GM15510 (cell line): Measurements from ENCODE around the gene GRID2.

Source experiments
- POLR2A ChIP-seq: IDR thresholded peaks from 3 replicates; pipeline ENCODE4 v1.6.1; 2011; ENCODE audit warnings: borderline replicate concordance; ENCODE audit not compliant: insufficient read length; ENCODE audit errors: extremely low read depth

The GRID2 gene

DNA sequence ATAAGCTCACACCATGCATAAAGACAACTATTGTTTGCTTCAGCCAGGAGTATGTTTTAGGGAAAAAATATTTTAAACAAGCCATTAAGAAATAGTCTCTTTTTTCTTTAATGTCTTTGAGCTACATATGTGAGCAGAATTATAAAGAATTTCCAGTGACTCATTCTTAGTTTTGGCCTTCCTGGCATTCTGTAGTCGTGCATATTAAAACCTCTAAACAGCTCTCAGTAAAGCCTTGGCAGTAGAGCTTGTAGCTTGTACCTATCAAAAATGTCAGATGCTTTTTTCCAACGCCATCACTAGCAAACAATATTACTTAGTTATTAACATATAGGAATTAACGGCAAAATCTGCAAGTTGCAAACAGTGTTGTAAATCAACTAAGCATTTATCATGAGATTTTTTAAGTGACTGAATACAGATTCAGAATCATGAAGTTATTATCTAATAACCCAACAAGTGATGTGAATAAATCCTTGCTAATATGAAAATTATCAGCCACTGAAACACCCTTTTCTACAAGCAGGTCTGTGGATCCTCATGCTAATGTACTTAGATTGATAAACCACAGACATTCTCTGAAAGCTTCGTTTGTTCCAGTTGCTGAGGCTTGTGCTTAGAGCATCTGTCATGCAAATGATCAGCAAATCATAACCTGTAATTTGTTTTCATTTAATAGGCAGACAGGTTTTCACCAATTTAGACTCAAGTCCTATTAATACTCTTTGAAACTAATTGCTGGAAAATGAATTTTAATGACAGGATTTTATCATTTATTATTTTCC, 1112.8 kb downstream of the GRID2 start:
- TF ChIP-seq POLR2A: no peak

DNA sequence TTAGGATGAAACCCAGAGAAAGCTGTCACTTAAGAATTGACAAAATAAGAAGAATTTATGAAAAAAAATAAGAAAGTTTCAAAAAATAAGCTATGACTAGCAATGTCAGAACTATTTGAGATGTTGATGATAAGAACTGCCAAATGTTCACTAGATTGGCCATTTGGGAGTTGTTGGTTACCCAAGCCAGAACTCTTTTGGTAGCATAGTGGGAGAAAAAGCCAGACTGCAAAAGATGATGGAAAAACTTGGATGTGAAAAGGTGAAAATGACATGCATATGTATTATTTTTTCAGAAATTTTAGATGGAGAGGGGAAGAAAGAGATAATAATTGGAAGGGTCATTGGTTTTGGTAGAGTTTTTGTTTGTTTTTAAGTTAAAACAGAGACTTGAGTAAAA, 1127.6 kb downstream of the GRID2 start:
- no peak for TF ChIP-seq POLR2A

DNA sequence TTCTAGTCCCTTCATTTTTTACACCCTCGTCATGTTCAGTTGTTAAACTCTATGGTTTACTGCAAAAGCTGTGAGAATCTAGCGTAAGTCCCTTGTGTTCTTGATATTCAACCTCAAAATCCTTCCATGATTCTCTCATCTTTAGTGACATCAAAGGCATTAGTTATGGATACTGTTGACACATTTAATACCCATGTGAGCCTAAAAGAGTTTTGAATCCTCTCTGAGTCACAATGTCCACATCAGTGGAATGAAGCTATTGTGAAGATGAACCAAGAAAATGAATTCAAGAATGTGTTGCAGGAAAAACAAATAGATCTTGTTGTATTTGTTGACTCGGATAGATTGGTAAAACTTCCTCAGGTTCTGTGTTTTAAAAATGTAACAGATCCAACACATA, 1130.1 kb downstream of the GRID2 start:
- no peak for TF ChIP-seq POLR2A

GRCh38 chr4:93436000-93436626, 1132.3 kb downstream of the GRID2 start:
- TF ChIP-seq POLR2A: no peak

DNA sequence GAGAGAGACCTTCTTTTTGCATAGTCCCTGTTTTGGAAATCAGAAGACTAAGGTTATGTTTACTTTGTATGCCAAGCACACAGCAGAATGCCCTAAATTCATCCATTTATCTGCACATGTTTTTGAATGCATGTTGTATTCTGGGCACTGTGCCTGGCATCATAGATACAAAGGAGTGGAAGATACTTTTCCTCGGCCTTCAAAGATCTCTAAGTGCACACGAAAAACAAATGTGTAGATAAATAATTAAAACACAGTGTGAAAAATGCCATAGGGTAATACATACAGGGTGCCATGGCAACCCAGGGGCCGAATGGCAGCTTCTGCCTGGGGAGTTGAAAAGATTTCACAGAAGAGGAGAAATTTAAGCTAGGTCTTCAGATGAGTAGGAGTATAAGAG, 1134.2 kb downstream of the GRID2 start:
- TF ChIP-seq POLR2A: no peak

GRCh38 chr4:93444860-93445259, 1141.1 kb downstream of the GRID2 start:
- TF ChIP-seq POLR2A: no peak

DNA sequence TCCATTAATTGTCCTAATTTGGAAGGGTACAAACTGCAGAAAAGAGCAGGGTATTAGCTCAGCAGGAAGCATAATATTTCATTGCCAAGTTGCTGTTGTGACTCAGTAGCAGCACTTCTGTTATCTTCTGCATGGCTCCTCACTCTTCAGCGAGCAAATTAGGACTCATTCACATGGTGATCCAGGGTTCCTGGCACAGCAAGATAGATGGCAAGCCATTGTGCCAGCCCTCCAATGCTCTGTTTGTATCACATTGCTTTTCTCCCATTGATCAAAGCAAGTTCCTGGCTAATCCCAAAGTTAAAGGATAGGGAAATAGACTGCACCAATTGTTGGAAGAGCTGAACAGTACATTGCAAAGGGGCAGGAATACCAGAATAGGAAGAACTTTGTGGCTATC, 1142.3 kb downstream of the GRID2 start:
- no peak for TF ChIP-seq POLR2A

DNA sequence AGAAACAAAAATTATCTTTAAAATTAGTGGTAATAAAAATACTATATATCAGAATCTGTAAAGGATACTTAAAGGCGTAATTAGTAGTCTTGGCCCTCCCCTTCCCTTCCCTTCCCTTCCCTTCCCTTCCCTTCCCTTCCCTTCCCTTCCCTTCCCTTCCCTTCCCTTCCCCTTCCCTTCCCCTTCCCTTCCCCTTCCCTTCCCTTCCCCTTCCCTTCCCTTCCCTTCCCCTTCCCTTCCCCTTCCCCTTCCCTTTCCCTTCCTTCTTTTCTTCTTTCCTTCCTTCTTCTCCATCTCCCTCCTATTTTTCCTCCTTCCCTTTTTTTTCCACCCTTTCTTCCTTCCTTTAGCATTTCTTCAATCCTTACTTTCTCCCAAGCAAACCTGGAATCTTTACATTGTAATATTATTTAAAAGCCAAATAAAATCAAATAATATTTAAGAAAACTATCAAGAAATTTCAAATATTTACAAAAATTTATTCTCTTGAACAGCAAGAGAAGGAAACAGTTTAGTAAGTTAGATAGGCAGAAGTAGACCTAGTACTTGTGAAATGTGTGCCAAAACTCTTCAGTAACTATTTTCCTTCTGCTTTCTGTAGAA, 1145.0 kb downstream of the GRID2 start:
- no peak for TF ChIP-seq POLR2A

DNA sequence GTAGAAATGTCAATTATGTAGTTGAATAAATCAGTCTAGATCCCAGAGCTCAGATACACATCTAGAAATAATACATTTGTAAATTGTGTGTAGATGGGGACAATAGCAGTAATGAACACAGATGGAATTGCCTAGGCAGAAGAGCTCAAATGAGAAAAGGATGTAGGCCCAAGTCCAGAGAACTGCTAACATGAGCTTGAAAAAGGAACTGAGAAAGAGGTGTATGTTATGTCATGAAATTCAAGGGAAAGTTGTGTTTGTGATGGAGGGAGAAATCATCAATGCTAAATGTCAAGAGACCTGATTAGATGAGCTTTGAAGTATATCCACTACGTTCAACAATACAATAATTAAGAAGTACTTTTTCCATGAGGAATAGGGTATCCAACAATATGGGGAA, 1148.2 kb downstream of the GRID2 start:
- TF ChIP-seq POLR2A: no peak

DNA sequence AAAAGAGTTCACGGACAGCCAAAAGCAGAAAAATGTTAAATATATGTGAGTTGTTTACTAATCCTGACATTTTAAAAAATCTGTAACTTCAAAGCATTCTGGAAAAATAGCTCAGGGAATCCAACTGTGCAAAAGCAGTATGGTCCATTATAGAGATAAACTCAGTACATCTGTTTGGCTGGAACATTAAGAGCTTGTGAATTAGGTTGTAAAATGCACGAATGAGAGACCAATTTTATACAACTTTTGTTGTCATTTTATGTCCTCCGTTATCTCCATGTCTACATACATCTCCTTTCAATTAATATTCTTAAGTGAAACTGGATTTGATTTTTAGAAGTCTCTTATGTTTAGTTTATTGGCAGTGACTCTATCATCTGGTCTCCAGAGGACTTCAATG, 1157.8 kb downstream of the GRID2 start:
- no peak for TF ChIP-seq POLR2A

- no peak for TF ChIP-seq POLR2A
Measured at GRCh38 chr4:93466446-93466845, 1162.7 kb downstream of the GRID2 start.

DNA sequence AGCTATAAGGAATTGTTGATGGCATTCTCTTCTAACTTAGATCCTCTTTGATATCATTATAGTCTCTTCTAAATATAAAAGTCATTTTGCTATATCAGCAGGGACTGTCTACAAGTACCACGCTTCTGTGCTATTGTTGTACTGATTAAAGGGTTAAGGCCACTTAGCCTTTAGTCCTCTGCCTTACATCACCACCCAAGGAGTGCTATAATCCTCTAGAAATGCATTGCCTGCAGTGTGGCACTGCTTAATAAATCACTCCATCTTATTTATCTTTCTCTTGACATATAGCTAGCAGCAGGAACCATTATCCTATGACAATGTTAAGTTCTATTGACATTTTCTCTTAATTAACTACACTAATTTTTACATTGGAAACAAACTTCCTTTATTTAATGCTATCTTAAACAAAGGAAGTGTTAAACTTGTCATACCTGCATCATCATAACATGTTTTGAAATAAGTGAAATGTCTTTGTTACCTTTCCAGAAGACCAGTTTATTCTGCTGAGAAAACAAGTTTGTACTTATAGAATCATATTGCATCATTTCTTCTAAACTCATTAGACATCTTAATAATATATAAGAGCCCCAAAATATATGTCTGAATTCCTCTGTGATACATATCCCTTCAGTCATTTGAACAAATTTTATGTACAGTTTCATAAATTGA, 1163.9 kb downstream of the GRID2 start:
- no peak for TF ChIP-seq POLR2A

DNA sequence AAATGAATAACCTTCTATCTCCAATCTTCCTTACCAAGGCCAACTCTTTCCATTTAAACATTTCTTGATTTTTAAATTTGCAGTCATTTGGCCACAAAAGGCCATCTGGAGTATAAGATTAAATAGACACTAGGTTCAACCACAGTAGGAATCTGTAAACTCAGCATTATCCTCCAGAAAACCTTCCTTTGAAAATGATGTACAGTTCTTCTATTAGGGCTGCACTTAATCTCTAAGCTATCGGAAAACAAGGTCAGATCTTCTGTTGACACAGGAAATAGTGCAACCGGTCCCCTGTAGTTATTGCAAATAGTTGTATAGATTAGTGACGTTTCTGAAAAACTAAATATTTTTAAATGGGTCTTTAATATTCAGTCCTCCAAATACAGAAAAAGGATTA, 1165.8 kb downstream of the GRID2 start:
- TF ChIP-seq POLR2A: no peak

DNA sequence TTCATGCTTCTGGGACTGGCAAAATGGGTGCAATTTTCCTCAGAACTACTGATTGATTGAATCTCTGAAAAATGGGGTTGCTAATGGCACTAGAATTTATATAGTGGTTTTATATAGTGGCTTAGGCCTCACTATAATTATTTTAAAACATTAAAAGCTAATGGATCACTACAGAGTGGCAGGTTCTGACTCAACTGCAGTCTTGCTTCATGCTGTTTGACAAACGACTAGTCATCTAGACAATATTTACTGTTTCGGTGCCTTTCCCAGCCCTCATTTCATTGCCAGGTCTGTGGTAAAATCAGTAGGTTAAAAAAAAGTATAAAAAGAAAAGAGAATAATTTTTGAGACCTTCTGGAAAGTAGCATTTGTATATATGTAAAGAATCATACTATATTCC, 1172.0 kb downstream of the GRID2 start:
- TF ChIP-seq POLR2A: no peak

- no peak for TF ChIP-seq POLR2A
Measured at GRCh38 chr4:93478805-93479204, 1175.0 kb downstream of the GRID2 start.
